T-cell (primary cell): ENCODE results near the gene TMBIM6. TPM values are rescaled to one million over a fixed set of nuclear protein-coding genes. Genes with fewer than 3 reads are reported as not detected.
A peak's percentile ranks its signal among the peaks of the same experiment; 100 is the strongest.
"Not testable (repeated sequence)": the region's sequence is repeated elsewhere in the genome, so short reads cannot be mapped to it uniquely, and the experiment has no call there.

Source experiments
- ATAC-seq, 4 experiments: fragments of 200-7000 bp in 3 of 4; fragments of 150-1000 bp in 1 of 4; cut with Tn5 transposase; replicated peaks in 1 of 4; 1 replicate in 3 of 4; 2 replicates in 1 of 4; pipeline ENCODE4 v1.10.0; 2021; ENCODE audit warnings: moderate library complexity in 3 of 4, mild to moderate bottlenecking in 2 of 4, moderate number of reproducible peaks in 1 of 4
- CTCF ChIA-PET, 2 donors: fragments of 300-600 bp; sonication (Branson Sonifier 250); formaldehyde crosslinking; loops; one replicate each; lab custom pipeline; 2022; ENCODE audit warnings: antibody characterized with exemption in 2 of 2; lab: Charles Lee
- POLR2A ChIA-PET, 2 donors: fragments of 300-600 bp; sonication (Branson Sonifier 250); formaldehyde crosslinking; loops; one replicate each; lab custom pipeline; 2022; ENCODE audit warnings: antibody characterized with exemption in 2 of 2; lab: Charles Lee
- DNase-seq, 35 experiments: peaks; one replicate each; pipeline versions ENCODE4 v3.0.0 to v3.0.0-alpha.2; 2013 to 2023
- H3K27ac ChIP-seq: one replicate; pipeline ENCODE4 v1.5.1; 2013; ENCODE audit warnings: low read length
- H3K27me3 ChIP-seq, 2 experiments: replicated peaks in 1 of 2; 1 replicate in 1 of 2; 2 replicates in 1 of 2; pipeline versions ENCODE4 v1.6.1 to v1.7.0; 2013; ENCODE audit warnings: low read length in 1 of 2, mixed read lengths in 1 of 2; ENCODE audit not compliant: control insufficient read depth in 2 of 2, insufficient read depth in 2 of 2; ENCODE audit errors: extremely low read depth in 1 of 2
- H3K36me3 ChIP-seq, 2 donors: 1 replicate in 1 of 2; 2 replicates in 1 of 2; pipeline versions ENCODE4 v1.6.1 to v1.7.0; 2013; ENCODE audit warnings: low read length in 1 of 2; ENCODE audit not compliant: control insufficient read depth in 2 of 2, insufficient read depth in 1 of 2; ENCODE audit errors: extremely low read depth in 1 of 2
- H3K4me1 ChIP-seq, 2 experiments: 1 replicate in 1 of 2; 2 replicates in 1 of 2; pipeline versions ENCODE4 v1.6.1 to v1.7.0; 2013; ENCODE audit warnings: low read length in 2 of 2, mixed read lengths in 1 of 2; ENCODE audit not compliant: insufficient read depth in 2 of 2, control insufficient read depth in 1 of 2; ENCODE audit errors: extremely low read depth in 1 of 2
- H3K4me3 ChIP-seq, 2 donors: 1 replicate in 1 of 2; 2 replicates in 1 of 2; pipeline versions ENCODE4 v1.5.1 to v1.7.0; 2013; ENCODE audit warnings: mild to moderate bottlenecking in 2 of 2, low read length in 1 of 2, moderate library complexity in 1 of 2; ENCODE audit not compliant: control insufficient read depth in 1 of 2; ENCODE audit errors: extremely low read depth in 1 of 2
- H3K9me3 ChIP-seq: 2 replicates; pipeline ENCODE4 v1.7.0; 2013
- H3K27ac Mint-ChIP-seq, 2 donors: one replicate each; pipeline ENCODE4 v1.8.0; 2020 to 2021; ENCODE audit warnings: mild to moderate bottlenecking in 2 of 2, mixed read lengths in 2 of 2
- H3K27me3 Mint-ChIP-seq, 2 donors: one replicate each; pipeline ENCODE4 v1.8.0; 2021 to 2022; ENCODE audit warnings: mixed read lengths in 2 of 2
- H3K36me3 Mint-ChIP-seq: one replicate; pipeline ENCODE4 v1.8.0; 2021; ENCODE audit warnings: mixed read lengths
- H3K4me1 Mint-ChIP-seq, 3 donors: one replicate each; pipeline ENCODE4 v1.8.0; 2020 to 2022; ENCODE audit warnings: mixed read lengths in 3 of 3, mild to moderate bottlenecking in 1 of 3
- H3K4me3 Mint-ChIP-seq, 3 donors: one replicate each; pipeline ENCODE4 v1.8.0; 2020 to 2022; ENCODE audit warnings: mild to moderate bottlenecking in 3 of 3, mixed read lengths in 3 of 3, moderate library complexity in 3 of 3
- H3K9me3 Mint-ChIP-seq, 3 donors: one replicate each; pipeline ENCODE4 v1.8.0; 2020 to 2022; ENCODE audit warnings: mixed read lengths in 3 of 3
- WGBS: methylation state at CpG from one replicate; pipeline ENCODE4 v1.1.5; 2013; ENCODE audit warnings: missing lambda C conversion rate; ENCODE audit not compliant: insufficient coverage; 5-methylcytosine and 5-hydroxymethylcytosine counted together
- total RNA-seq, 35 experiments: library from RNA in 6 of 35; stranded (reverse) in 6 of 35; fragments of 120-200 nt in 1 of 35; gene quantifications; one replicate each; pipeline versions ENCODE4 v1.2.1 to v1.2.4 and lab custom pipeline; 2013 to 2026

The TMBIM6 gene
- total RNA-seq, 5 donors from 2014 or later (not counting 1 experiment from before 2014, with no cell fraction given): 333 to 426 (median 401) TPM

GRCh38 chr12:49706351-49707127, 34.8 kb upstream of the TMBIM6 start:
- DNase-seq (peak in 10 of 35 experiments; percentile 0 to 37 (median 10)), ATAC-seq (peak; percentile 37 to 55 (median 50))
- Mint-ChIP-seq H3K4me3 (peak overlapping the region; percentile 91 to 93 (median 92)), H3K27me3 (peaks cover 0 to 4% of the 10 kb centered on the region in 2 donors), H3K36me3 (no peaks in the 10 kb centered on the region), H3K4me1 (peaks cover 45 to 56% (median 51%) of the 10 kb centered on the region in 3 donors), H3K9me3 (no peaks in the 10 kb centered on the region), H3K27ac (peak overlapping the region; percentile 71 to 80)
- Histone ChIP-seq H3K4me3 (peak overlapping the region; percentile 72 to 81), H3K27me3 (peaks cover 0 to 5% of the 10 kb centered on the region in 2 experiments), H3K9me3 (no peaks in the 10 kb centered on the region), H3K36me3 (no peaks in the 10 kb centered on the region), H3K27ac (peak overlapping the region; percentile 67), H3K4me1 (peaks cover 25 to 47% of the 10 kb centered on the region in 2 experiments)
- ChIA-PET POLR2A (interaction anchor here (0.6 to 1.0 kb wide), 4 partner anchors 10 to 45 kb away, joined by 3 to 11 read pairs (median 3); partner anchors contain the start of gene TMBIM6 (in 1 of the 2)), CTCF (interaction anchor here (0.7 to 9.0 kb wide), 8 partner anchors 11 to 68 kb away, joined by 3 to 100 read pairs (median 4); partner anchors contain the start of gene TMBIM6 (in 1 of the 2))
- WGBS: 1% methylated on average over 38 of the region's 43 CpGs

GRCh38 chr12:49707128-49707811, 34.1 kb upstream of the TMBIM6 start, which contains the start of gene FMNL3:
TSS of gene FMNL3 (minus strand) at chr12:49707405. CDS start at chr12:49707180, 225 bp downstream.
- H3K27me3 Mint-ChIP-seq: peaks cover 4 to 8% of the 10 kb centered on the region in 2 donors
- ATAC-seq (peak; percentile 95 to 97 (median 96)), DNase-seq (peak; percentile 96 to 100 (median 98))
- no peaks in the 10 kb centered on the region for H3K36me3 Mint-ChIP-seq
- WGBS: under 1% methylated on average over 83 of the region's 93 CpGs
- peak within 1 kb of the TSS; percentile 85 to 86 for H3K27ac Mint-ChIP-seq
- POLR2A ChIA-PET: interaction anchor here (0.6 to 1.0 kb wide), 3 partner anchors 11 to 44 kb away, joined by 3 read pairs; partner anchors contain the start of gene TMBIM6 (in 1 of the 2)
- no peaks in the 10 kb centered on the region for H3K9me3 ChIP-seq
- H3K27me3 ChIP-seq: peaks cover 0 to 7% of the 10 kb centered on the region in 2 experiments
- peaks cover 25 to 43% of the 10 kb centered on the region in 2 experiments for H3K4me1 ChIP-seq
- no peaks in the 10 kb centered on the region for H3K36me3 ChIP-seq
- H3K9me3 Mint-ChIP-seq: no peaks in the 10 kb centered on the region
- peak within 1 kb of the TSS; percentile 72 to 81 for H3K4me3 ChIP-seq
- CTCF ChIA-PET: interaction anchor here (0.5 to 9.0 kb wide), 12 partner anchors 12 to 84 kb away, joined by 3 to 100 read pairs (median 4); no protein-coding TSS in a partner anchor
- H3K4me1 Mint-ChIP-seq: peaks cover 43 to 49% (median 48%) of the 10 kb centered on the region in 3 donors
- peak within 1 kb of the TSS; percentile 67 for H3K27ac ChIP-seq
- H3K4me3 Mint-ChIP-seq: peak within 1 kb of the TSS; percentile 91 to 93 (median 92)

- CTCF ChIA-PET: interaction anchor here (0.5 to 9.0 kb wide), 11 partner anchors 10 to 84 kb away, joined by 3 to 100 read pairs (median 3); no protein-coding TSS in a partner anchor
- no peak overlapping the region for H3K27ac ChIP-seq
- POLR2A ChIA-PET: no interaction called here
Observed at GRCh38 chr12:49707812-49708147, 33.6 kb upstream of the TMBIM6 start.

GRCh38 chr12:49708851-49709250, 32.5 kb upstream of the TMBIM6 start:
- H3K36me3 Mint-ChIP-seq: no peaks in the 10 kb centered on the region
- H3K4me1 Mint-ChIP-seq: peaks cover 27 to 33% (median 32%) of the 10 kb centered on the region in 3 donors
- Histone ChIP-seq H3K27ac (no peak overlapping the region), H3K4me1 (peaks cover 14 to 30% of the 10 kb centered on the region in 2 experiments), H3K9me3 (no peaks in the 10 kb centered on the region), H3K36me3 (no peaks in the 10 kb centered on the region), H3K4me3 (no peak overlapping the region), H3K27me3 (peaks cover 0 to 15% of the 10 kb centered on the region in 2 experiments)
- no peak overlapping the region for H3K27ac Mint-ChIP-seq
- no peaks in the 10 kb centered on the region for H3K9me3 Mint-ChIP-seq
- POLR2A ChIA-PET: no interaction called here
- CTCF ChIA-PET: interaction anchor here (0.6 to 9.0 kb wide), 12 partner anchors 13 to 119 kb away, joined by 3 to 100 read pairs (median 5); no protein-coding TSS in a partner anchor
- no peak for ATAC-seq
- no peak for DNase-seq
- H3K4me3 Mint-ChIP-seq: no peak overlapping the region
- H3K27me3 Mint-ChIP-seq: peaks cover 11 to 13% of the 10 kb centered on the region in 2 donors
- WGBS: 94% methylated on average over 2 of the region's 3 CpGs

More at GRCh38 chr12:49707812-49708147, 33.6 kb upstream of the TMBIM6 start:
- Mint-ChIP-seq H3K4me1 (peaks cover 38 to 44% (median 43%) of the 10 kb centered on the region in 3 donors), H3K4me3 (peak overlapping the region; percentile 21 to 93 (median 65)), H3K9me3 (no peaks in the 10 kb centered on the region), H3K36me3 (no peaks in the 10 kb centered on the region), H3K27me3 (peaks cover 8 to 12% of the 10 kb centered on the region in 2 donors), H3K27ac (peak overlapping the region; percentile 85 to 86)
- no peak for DNase-seq
- H3K36me3 ChIP-seq: no peaks in the 10 kb centered on the region
- no peak overlapping the region for H3K4me3 ChIP-seq
- peaks cover 22 to 40% of the 10 kb centered on the region in 2 experiments for H3K4me1 ChIP-seq
- no peak for ATAC-seq
- peaks cover 0 to 7% of the 10 kb centered on the region in 2 experiments for H3K27me3 ChIP-seq
- H3K9me3 ChIP-seq: no peaks in the 10 kb centered on the region
- WGBS: 65% methylated on average over 7 of the region's 11 CpGs

DNA sequence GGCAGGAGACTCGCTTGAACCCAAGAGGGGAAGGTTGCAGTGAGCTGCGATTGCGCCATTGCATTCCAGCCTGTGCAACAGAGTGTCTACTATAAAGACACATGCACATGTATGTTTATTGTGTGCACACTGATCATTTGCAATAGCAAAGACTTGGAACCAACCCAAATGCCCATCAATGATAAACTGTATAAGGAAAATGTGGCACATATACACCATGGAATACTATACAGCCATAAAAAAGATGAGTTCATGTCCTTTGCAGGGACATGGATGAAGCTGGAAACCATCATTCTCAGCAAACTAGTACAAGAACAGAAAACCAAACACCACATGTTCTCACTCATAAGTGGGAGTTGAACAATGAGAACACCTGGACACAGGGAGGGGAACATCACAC, 27.4 kb upstream of the TMBIM6 start:
- POLR2A ChIA-PET: not testable (repeated sequence)

More for the DNA sequence above, 27.4 kb upstream of the TMBIM6 start:
- not testable (repeated sequence) for H3K4me1 Mint-ChIP-seq, DNase-seq, H3K4me3 ChIP-seq, H3K9me3 ChIP-seq, H3K27ac ChIP-seq, H3K36me3 ChIP-seq, H3K4me1 ChIP-seq, H3K9me3 Mint-ChIP-seq, H3K4me3 Mint-ChIP-seq, H3K36me3 Mint-ChIP-seq, H3K27ac Mint-ChIP-seq, ATAC-seq
- peaks cover 0 to 31% of the 10 kb centered on the region in 2 experiments for H3K27me3 ChIP-seq
- WGBS: 100% methylated on average over 1 of the region's 3 CpGs
- peaks cover 20 to 26% of the 10 kb centered on the region in 2 donors for H3K27me3 Mint-ChIP-seq
- CTCF ChIA-PET: interaction anchor here in 1 of 2 donors (5.5 kb wide), 1 partner anchor 76 kb away, joined by 24 read pairs; no protein-coding TSS in a partner anchor
